ENCODE data around the gene NDUFA8.

Gene NDUFA8

DNA sequence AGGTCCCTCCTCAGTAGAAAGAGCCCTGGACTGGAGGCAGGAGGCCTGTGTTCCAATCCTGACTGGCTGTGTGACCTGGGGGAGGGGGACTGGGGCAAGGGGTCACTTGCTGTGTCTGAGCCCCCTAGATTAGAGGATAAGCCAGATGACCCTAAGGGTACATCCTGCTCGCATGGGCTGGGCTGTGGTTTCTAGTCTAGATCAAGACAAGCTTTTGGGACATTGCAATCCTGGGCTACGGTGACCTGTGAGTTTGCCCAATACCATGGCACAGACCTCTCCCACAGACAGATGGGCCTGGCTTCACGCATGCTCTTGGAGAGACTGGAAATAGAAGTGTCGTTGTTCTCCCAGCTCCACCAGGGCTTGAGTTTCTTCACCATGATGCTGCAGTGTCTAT lies 27.0 kb downstream of the NDUFA8 start:
- H3K4me3 ChIP-seq (ENCODE audit: low read depth, low read length) = no peak overlapping the region
- no peak for DNase-seq (ENCODE audit: low read depth)
- TF ChIP-seq CTCF (IDR thresholded peaks at IDR 0.05; ENCODE audit: low read depth, low read length, missing control alignments) = no peak

DNA sequence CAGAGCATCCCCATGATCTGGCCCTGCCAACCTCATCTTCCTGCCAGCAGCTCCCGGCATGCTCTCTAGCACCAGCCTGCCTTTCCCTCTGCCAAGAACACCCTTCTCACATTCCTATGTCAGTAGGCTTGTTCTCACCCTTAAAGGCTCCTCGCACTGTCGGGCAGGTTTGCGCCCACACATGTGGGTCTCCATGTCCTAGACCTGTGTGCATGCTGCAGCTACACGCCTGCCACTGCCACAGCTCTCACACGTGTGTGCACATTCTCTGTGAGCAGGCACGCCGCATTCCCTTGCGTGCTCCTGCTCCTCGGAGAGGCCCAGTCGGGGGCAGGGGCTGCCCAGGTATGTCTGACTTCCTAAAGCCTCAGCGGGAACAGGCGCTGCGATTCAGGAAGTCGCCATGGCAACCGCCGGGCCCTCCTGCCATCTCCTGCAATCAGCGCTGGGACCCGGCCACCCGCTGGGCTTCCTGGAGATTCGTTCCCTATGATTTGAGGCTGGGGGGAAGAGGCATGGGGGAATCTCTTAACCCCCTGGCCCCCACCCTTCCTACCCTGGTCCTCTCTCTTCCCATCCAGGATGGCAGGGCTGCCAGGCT lies 28.1 kb downstream of the NDUFA8 start:
- H3K4me3 ChIP-seq (ENCODE audit: low read depth, low read length) = no peak overlapping the region
- TF ChIP-seq CTCF (IDR thresholded peaks at IDR 0.05; ENCODE audit: low read depth, low read length, missing control alignments) = no peak
- DNase-seq (ENCODE audit: low read depth) = no peak

- TF ChIP-seq CTCF (IDR thresholded peaks at IDR 0.05; ENCODE audit: low read depth, low read length, missing control alignments) = no peak
- H3K4me3 ChIP-seq (ENCODE audit: low read depth, low read length) = no peak overlapping the region
- DNase-seq (ENCODE audit: low read depth) = no peak
Measured at GRCh38 chr9:122130837-122131236, 28.7 kb downstream of the NDUFA8 start.

DNA sequence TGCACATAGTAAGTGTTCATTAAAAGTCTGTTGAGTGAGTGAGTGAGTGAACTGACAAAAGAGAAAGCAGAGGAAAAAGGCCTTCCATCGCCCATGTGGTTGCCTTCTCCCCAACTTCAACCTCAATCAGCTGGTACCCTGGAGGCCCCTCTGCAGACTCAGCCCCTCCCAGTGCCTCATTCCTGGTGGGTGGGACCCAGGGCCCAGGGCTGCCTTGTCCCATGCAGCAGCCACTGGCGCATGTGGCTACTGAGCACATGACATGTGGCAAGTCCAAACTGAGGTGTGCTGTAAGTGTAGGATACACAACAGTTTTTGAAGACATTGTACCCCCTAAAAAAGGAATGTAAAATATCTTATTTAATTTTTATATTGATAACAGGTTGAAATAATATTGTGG lies 29.6 kb downstream of the NDUFA8 start:
- DNase-seq (ENCODE audit: low read depth) = no peak
- TF ChIP-seq CTCF (IDR thresholded peaks at IDR 0.05; ENCODE audit: low read depth, low read length, missing control alignments) = no peak
- no peak overlapping the region for H3K4me3 ChIP-seq (ENCODE audit: low read depth, low read length)

- no peak overlapping the region for H3K4me3 ChIP-seq (ENCODE audit: low read depth, low read length)
- no peak for TF ChIP-seq CTCF (IDR thresholded peaks at IDR 0.05; ENCODE audit: low read depth, low read length, missing control alignments)
- no peak for DNase-seq (ENCODE audit: low read depth)
Measured at GRCh38 chr9:122128969-122129343, 30.6 kb downstream of the NDUFA8 start.

DNA sequence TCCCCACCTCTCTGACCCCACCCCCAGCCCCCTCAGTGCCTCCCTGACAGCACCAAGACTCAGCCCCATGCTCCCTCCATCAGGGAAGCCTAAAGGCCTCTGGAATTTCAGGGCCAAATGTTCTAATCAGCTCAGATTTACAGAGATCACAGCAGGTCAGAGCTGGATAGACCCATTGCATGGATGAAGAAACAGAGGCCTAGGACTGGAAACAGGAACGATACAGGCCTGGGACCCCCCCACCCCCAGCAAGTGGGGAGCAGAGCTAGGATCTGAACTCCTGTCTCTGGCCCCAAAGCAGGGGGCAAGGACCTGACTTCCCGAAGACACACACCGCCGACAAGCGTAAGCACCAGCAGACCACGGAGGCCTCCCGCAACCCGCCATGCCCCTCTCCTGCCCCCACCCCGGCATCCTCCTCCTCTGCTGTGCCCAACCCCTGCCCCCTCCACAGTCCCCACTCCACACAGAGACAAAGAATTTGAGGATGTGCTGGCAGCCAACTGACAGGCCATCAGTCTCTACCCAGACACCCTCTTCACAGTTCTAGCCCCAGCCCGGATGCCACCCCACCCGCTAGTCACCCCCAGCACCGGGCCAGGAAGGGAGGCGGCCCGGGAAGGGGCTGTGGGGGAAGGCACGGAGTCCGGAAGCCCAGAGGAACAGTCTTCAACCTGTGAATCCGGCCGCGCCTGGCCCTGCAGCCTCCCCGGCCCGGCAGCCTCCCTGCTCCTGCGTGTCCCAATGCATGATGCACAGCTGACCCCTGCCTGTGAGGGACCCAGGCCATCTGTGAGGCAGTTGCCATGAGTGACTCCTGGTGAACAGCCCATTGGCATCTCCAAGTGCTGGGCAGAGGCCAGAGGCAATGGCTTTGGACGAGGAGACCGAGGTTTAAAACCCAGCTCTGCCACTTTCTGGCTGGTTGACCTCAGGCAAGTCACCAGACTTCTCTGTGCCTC lies 31.3 kb downstream of the NDUFA8 start:
- no peak overlapping the region for H3K4me3 ChIP-seq (ENCODE audit: low read depth, low read length)
- no peak for TF ChIP-seq CTCF (IDR thresholded peaks at IDR 0.05; ENCODE audit: low read depth, low read length, missing control alignments)

More for the DNA sequence above, 31.3 kb downstream of the NDUFA8 start:
- no peak for DNase-seq (ENCODE audit: low read depth)
